ENCODE data around the gene GATD1.
"Not testable (repeated sequence)": the region's sequence is repeated elsewhere in the genome, so short reads cannot be mapped to it uniquely, and the experiment has no call there.

GATD1 gene

GRCh38 chr11:748007-748359 lies 29.3 kb downstream of the GATD1 start:
- no peak for TF ChIP-seq CTCF (conservative IDR thresholded peaks at IDR 0.05; ENCODE audit: low read depth, low read length)
- DNase-seq (ENCODE audit: low read depth): no peak
- peak overlapping the region; percentile 62 for H3K4me3 ChIP-seq (ENCODE audit: low read length)

- TF ChIP-seq CTCF (conservative IDR thresholded peaks at IDR 0.05; ENCODE audit: low read depth, low read length): no peak
- DNase-seq (ENCODE audit: low read depth): peak; percentile 50
- peak within 1 kb of the TSS; percentile 62 for H3K4me3 ChIP-seq (ENCODE audit: low read length)
Observed at GRCh38 chr11:747158-748006, 29.9 kb downstream of the GATD1 start, which contains the start of gene TALDO1. Gene TALDO1, plus strand, starts transcription at chr11:747464. Its CDS starts 18 bp downstream, at chr11:747482.

- no peak for DNase-seq (ENCODE audit: low read depth)
- peak overlapping the region; percentile 57 for H3K4me3 ChIP-seq (ENCODE audit: low read length)
- TF ChIP-seq CTCF (conservative IDR thresholded peaks at IDR 0.05; ENCODE audit: low read depth, low read length): no peak
Observed at GRCh38 chr11:746289-747157, 30.8 kb downstream of the GATD1 start.

- no peak for TF ChIP-seq CTCF (conservative IDR thresholded peaks at IDR 0.05; ENCODE audit: low read depth, low read length)
- DNase-seq (ENCODE audit: low read depth): no peak
Observed at GRCh38 chr11:745428-745827, 31.9 kb downstream of the GATD1 start.

GRCh38 chr11:742571-743201 lies 34.6 kb downstream of the GATD1 start:
- no peak for DNase-seq (ENCODE audit: low read depth)
- no peak overlapping the region for H3K4me3 ChIP-seq (ENCODE audit: low read length)
- no peak for TF ChIP-seq CTCF (conservative IDR thresholded peaks at IDR 0.05; ENCODE audit: low read depth, low read length)

More at GRCh38 chr11:745428-745827, 31.9 kb downstream of the GATD1 start:
- no peak overlapping the region for H3K4me3 ChIP-seq (ENCODE audit: low read length)

- DNase-seq (ENCODE audit: low read depth): no peak
- no peak for TF ChIP-seq CTCF (conservative IDR thresholded peaks at IDR 0.05; ENCODE audit: low read depth, low read length)
- H3K4me3 ChIP-seq (ENCODE audit: low read length): no peak overlapping the region
Observed at GRCh38 chr11:742156-742546, 35.1 kb downstream of the GATD1 start.

- not testable (repeated sequence) for H3K4me3 ChIP-seq (ENCODE audit: low read length); DNase-seq (ENCODE audit: low read depth)
Observed at GRCh38 chr11:737899-738298, 39.4 kb downstream of the GATD1 start.
